ENCODE measurements around the gene DMBX1. TPM values are rescaled to one million over a fixed set of nuclear protein-coding genes. Genes with fewer than 3 reads are reported as not detected.

The DMBX1 gene
- polyA plus RNA-seq, 1 of the 3 experiments (the other 2 are of a cell fraction): not detected

DNA sequence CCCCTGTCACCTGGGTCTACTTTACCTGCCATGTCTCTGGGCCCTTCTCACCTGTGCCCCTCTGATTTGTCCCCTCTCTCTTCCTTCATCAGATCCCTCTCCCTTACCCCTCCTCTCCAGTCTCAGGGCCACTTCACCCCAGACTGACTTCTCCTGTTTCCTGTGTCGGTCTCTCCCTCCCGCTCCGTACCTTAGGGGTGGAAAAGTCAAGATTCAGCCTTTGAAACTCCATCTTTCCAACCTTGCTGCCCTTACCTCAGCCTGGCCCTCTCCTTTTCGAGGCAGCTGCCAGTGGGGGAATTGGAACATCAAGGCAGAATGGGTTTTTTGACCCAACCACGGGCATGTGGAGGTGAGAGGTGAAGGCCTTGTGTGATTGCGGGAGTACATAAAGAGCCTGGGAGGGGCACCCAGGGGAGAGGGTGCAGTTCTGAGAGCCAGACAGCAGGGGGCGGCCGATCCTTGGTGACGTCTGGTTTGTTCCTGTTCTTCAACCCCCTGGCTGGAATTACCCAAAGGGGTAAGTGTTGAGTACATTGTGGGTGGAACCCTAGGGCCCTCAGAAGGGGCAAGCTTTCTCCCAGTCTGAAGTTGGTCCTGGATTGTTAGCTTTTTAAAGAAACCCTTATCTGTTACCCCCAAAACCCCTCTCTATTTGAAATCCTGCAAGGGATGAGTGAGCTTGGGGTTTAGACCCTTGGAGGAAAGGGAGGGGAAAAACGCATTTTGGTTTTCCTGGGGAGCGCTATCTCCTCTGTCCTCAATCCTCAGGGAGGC, 12.3 kb upstream of the DMBX1 start:
- 51% methylated on average over 11 of the region's 11 CpGs for WGBS (ENCODE audit: low lambda C conversion rate)
- Histone ChIP-seq H3F3A (replicated peaks; ENCODE audit: insufficient read depth) (no peaks in the 10 kb centered on the region), H3K27me3 (ENCODE audit: insufficient read depth) (no peaks in the 10 kb centered on the region), H3K9ac (no peak overlapping the region), H3K4me2 (no peak overlapping the region), H3K9me3 (no peaks in the 10 kb centered on the region), H3K27ac (ENCODE audit: low read depth in 2 of 2, low read length in 1 of 2) (no peak overlapping the region), H4K20me1 (ENCODE audit: insufficient read depth) (no peaks in the 10 kb centered on the region), H3K4me1 (ENCODE audit: control insufficient read depth in 1 of 2, insufficient read depth in 2 of 2, low read depth in 1 of 2, low read length in 1 of 2) (peaks cover 0 to 9% of the 10 kb centered on the region in 2 experiments; a peak in 1 of 4 replicates), H3K79me2 (ENCODE audit: insufficient read depth) (no peaks in the 10 kb centered on the region), H2AFZ (ENCODE audit: low read depth) (no peak overlapping the region), H3K36me3 (replicated peaks in 1 of 2; ENCODE audit: control insufficient read depth in 1 of 2, insufficient read depth in 2 of 2, low read length in 1 of 2) (no peaks in the 10 kb centered on the region), H3K9me2 (no peaks in the 10 kb centered on the region), H3K4me3 (ENCODE audit: low read depth in 2 of 2, low read length in 1 of 2) (no peak overlapping the region; a peak in 1 of 4 replicates)
- TF ChIP-seq YY1 (IDR thresholded peaks at IDR 0.05; ENCODE audit: low read depth) (no peak), SMC3 (IDR thresholded peaks at IDR 0.05; ENCODE audit: low read depth, low read length) (peak; percentile 87), EZH2phosphoT487 (IDR thresholded peaks at IDR 0.05; ENCODE audit: borderline replicate concordance, low read depth) (no peak), SIN3A (IDR thresholded peaks at IDR 0.05; ENCODE audit: borderline replicate concordance, low read depth, low read length) (no peak), RAD21 (IDR thresholded peaks at IDR 0.05; ENCODE audit: low read length) (peak; percentile 80), EP300 (IDR thresholded peaks at IDR 0.05; ENCODE audit: borderline replicate concordance in 1 of 2, low read depth in 1 of 2, low read length in 1 of 2) (no peak), TAF1 (IDR thresholded peaks at IDR 0.05; ENCODE audit: borderline replicate concordance, low read depth, low read length) (no peak), NFIC (IDR thresholded peaks at IDR 0.05; ENCODE audit: borderline replicate concordance) (no peak)
- TF ChIP-seq, protein P1, sequence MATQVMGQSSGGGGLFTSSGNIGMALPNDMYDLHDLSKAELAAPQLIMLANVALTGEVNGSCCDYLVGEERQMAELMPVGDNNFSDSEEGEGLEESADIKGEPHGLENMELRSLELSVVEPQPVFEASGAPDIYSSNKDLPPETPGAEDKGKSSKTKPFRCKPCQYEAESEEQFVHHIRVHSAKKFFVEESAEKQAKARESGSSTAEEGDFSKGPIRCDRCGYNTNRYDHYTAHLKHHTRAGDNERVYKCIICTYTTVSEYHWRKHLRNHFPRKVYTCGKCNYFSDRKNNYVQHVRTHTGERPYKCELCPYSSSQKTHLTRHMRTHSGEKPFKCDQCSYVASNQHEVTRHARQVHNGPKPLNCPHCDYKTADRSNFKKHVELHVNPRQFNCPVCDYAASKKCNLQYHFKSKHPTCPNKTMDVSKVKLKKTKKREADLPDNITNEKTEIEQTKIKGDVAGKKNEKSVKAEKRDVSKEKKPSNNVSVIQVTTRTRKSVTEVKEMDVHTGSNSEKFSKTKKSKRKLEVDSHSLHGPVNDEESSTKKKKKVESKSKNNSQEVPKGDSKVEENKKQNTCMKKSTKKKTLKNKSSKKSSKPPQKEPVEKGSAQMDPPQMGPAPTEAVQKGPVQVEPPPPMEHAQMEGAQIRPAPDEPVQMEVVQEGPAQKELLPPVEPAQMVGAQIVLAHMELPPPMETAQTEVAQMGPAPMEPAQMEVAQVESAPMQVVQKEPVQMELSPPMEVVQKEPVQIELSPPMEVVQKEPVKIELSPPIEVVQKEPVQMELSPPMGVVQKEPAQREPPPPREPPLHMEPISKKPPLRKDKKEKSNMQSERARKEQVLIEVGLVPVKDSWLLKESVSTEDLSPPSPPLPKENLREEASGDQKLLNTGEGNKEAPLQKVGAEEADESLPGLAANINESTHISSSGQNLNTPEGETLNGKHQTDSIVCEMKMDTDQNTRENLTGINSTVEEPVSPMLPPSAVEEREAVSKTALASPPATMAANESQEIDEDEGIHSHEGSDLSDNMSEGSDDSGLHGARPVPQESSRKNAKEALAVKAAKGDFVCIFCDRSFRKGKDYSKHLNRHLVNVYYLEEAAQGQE (IDR thresholded peaks at IDR 0.05; ENCODE audit: low read depth, low read length): no peak
- TF ChIP-seq, protein P2, sequence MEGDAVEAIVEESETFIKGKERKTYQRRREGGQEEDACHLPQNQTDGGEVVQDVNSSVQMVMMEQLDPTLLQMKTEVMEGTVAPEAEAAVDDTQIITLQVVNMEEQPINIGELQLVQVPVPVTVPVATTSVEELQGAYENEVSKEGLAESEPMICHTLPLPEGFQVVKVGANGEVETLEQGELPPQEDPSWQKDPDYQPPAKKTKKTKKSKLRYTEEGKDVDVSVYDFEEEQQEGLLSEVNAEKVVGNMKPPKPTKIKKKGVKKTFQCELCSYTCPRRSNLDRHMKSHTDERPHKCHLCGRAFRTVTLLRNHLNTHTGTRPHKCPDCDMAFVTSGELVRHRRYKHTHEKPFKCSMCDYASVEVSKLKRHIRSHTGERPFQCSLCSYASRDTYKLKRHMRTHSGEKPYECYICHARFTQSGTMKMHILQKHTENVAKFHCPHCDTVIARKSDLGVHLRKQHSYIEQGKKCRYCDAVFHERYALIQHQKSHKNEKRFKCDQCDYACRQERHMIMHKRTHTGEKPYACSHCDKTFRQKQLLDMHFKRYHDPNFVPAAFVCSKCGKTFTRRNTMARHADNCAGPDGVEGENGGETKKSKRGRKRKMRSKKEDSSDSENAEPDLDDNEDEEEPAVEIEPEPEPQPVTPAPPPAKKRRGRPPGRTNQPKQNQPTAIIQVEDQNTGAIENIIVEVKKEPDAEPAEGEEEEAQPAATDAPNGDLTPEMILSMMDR (IDR thresholded peaks at IDR 0.05): peak; percentile 93
- POLR2A ChIA-PET: no interaction called here
- peak; percentile 91 for DNase-seq
- CTCF ChIA-PET: interaction anchor here (0.5 to 10.6 kb wide), 40 partner anchors 8 to 248 kb away, joined by 3 to 158 read pairs (median 5); partner anchors contain the start of gene DMBX1
